Peyer's patch (tissue), 4 donors: ENCODE results near the gene DMD.

ENCODE experiments used
- POLR2A ChIP-seq, 2 donors: fragments of 450-650 bp; IDR thresholded peaks; one replicate each; pipeline ENCODE4 v1.5.1; 2017; ENCODE audit warnings: antibody characterized with exemption in 2 of 2, mild to moderate bottlenecking in 2 of 2, moderate library complexity in 2 of 2
- TF ChIP-seq, protein P1 (sequence below), 6 experiments: fragments of 450-650 bp in 4 of 6; fragments of 200-600 bp in 2 of 6; sonication (generic) in 1 of 6; IDR thresholded peaks; one replicate each; pipeline ENCODE4 v1.5.1; 2017 to 2019; ENCODE audit warnings: antibody characterized with exemption in 6 of 6, mild to moderate bottlenecking in 3 of 6, moderate library complexity in 1 of 6

GRCh38 chrX:31213941-31214340, 1997.4 kb downstream of the DMD start:
- no peak for TF ChIP-seq POLR2A (IDR thresholded peaks at IDR 0.05)
- TF ChIP-seq, protein P1, sequence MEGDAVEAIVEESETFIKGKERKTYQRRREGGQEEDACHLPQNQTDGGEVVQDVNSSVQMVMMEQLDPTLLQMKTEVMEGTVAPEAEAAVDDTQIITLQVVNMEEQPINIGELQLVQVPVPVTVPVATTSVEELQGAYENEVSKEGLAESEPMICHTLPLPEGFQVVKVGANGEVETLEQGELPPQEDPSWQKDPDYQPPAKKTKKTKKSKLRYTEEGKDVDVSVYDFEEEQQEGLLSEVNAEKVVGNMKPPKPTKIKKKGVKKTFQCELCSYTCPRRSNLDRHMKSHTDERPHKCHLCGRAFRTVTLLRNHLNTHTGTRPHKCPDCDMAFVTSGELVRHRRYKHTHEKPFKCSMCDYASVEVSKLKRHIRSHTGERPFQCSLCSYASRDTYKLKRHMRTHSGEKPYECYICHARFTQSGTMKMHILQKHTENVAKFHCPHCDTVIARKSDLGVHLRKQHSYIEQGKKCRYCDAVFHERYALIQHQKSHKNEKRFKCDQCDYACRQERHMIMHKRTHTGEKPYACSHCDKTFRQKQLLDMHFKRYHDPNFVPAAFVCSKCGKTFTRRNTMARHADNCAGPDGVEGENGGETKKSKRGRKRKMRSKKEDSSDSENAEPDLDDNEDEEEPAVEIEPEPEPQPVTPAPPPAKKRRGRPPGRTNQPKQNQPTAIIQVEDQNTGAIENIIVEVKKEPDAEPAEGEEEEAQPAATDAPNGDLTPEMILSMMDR (IDR thresholded peaks at IDR 0.05), result peak in 4 of 6 experiments; percentile 10 to 38 (median 23)
